Upper lobe of right lung (tissue), 1 donor: Measurements from ENCODE around the gene SLF2. TPM values are rescaled to one million over a fixed set of nuclear protein-coding genes. Genes with fewer than 3 reads are reported as not detected.

Experiments used
- ATAC-seq: fragments of 200-7000 bp; cut with Tn5 transposase; one replicate; pipeline ENCODE4 v1.9.1; 2020; ENCODE audit warnings: mild to moderate bottlenecking, moderate library complexity
- DNase-seq: peaks from one replicate; pipeline ENCODE4 v3.0.0-alpha.2; 2020
- H3K27ac ChIP-seq: fragments of 200-600 bp; one replicate; pipeline ENCODE4 v1.8.0; 2022
- H3K27me3 ChIP-seq: fragments of 200-600 bp; one replicate; pipeline ENCODE4 v1.8.0; 2022; ENCODE audit warnings: mild to moderate bottlenecking
- H3K36me3 ChIP-seq: fragments of 200-600 bp; one replicate; pipeline ENCODE4 v1.8.0; 2022
- H3K4me1 ChIP-seq: fragments of 200-600 bp; one replicate; pipeline ENCODE4 v1.8.0; 2022
- H3K4me3 ChIP-seq: fragments of 200-600 bp; one replicate; pipeline ENCODE4 v1.8.0; 2022; ENCODE audit warnings: mild to moderate bottlenecking
- H3K9me3 ChIP-seq: fragments of 200-600 bp; one replicate; pipeline ENCODE4 v1.8.0; 2022
- CTCF ChIP-seq: fragments of 200-600 bp; IDR thresholded peaks from one replicate; pipeline ENCODE4 v1.8.0; 2022; ENCODE audit warnings: antibody characterized with exemption
- intact Hi-C: fragments of 100-400 bp; cut with DNase I; formaldehyde crosslinking; loops from one replicate; pipeline ENCODE4 v1.11.0; 2022
- total RNA-seq: library from RNA; stranded (reverse); fragmentation: NEBNext Ultra II Directional; extraction: Animal tissue kit (Norgen Biotek cat#: 25700); gene quantifications from one replicate; pipeline ENCODE4 v1.2.1, GENCODE V29; 2021
- donor health status: DM: no; HTN: yes; CAD: no; lungs with severe emphysema.

The SLF2 gene
- total RNA-seq, 1 donor from 2014 or later = 32.9 TPM

- no peak for DNase-seq
- Histone ChIP-seq H3K36me3 (peaks cover 27% of the 10 kb centered on the region), H3K9me3 (no peaks in the 10 kb centered on the region), H3K27ac (no peak overlapping the region), H3K4me3 (no peak overlapping the region), H3K4me1 (peaks cover 22% of the 10 kb centered on the region), H3K27me3 (no peaks in the 10 kb centered on the region)
- intact Hi-C loops = no loop called here
- ATAC-seq = no peak
- TF ChIP-seq CTCF = peak; percentile 70
These were observed 81.4 kb downstream of the SLF2 start for GRCh38 chr10:100993986-100994708.

- Histone ChIP-seq H3K27ac (no peak overlapping the region), H3K36me3 (peaks cover 27% of the 10 kb centered on the region), H3K4me3 (no peak overlapping the region), H3K4me1 (peaks cover 20% of the 10 kb centered on the region), H3K27me3 (no peaks in the 10 kb centered on the region), H3K9me3 (no peaks in the 10 kb centered on the region)
- DNase-seq (no peak), ATAC-seq (no peak)
- no peak for TF ChIP-seq CTCF
- intact Hi-C loops = no loop called here
These were observed 82.4 kb downstream of the SLF2 start for GRCh38 chr10:100995181-100995580.

- Histone ChIP-seq H3K27me3 (no peaks in the 10 kb centered on the region), H3K4me3 (peak overlapping the region; percentile 92), H3K27ac (peak overlapping the region; percentile 99), H3K36me3 (peaks cover 14% of the 10 kb centered on the region), H3K9me3 (no peaks in the 10 kb centered on the region), H3K4me1 (peaks cover 36% of the 10 kb centered on the region)
- peak; percentile 22 for ATAC-seq
- intact Hi-C loops = no loop called here
- peak; percentile 76 for DNase-seq
- TF ChIP-seq CTCF = no peak
These were observed 84.1 kb downstream of the SLF2 start for GRCh38 chr10:100996678-100997359.

GRCh38 chr10:100997360-100998182, 84.8 kb downstream of the SLF2 start:
- peak; percentile 94 for DNase-seq
- H3K4me1 ChIP-seq = peaks cover 43% of the 10 kb centered on the region
- H3K27ac ChIP-seq = peak overlapping the region; percentile 99
- peak; percentile 71 for ATAC-seq
- no peaks in the 10 kb centered on the region for H3K9me3 ChIP-seq
- peak overlapping the region; percentile 92 for H3K4me3 ChIP-seq
- intact Hi-C loops = no loop called here
- peak; percentile 93 for TF ChIP-seq CTCF
- no peaks in the 10 kb centered on the region for H3K27me3 ChIP-seq
- peaks cover 12% of the 10 kb centered on the region for H3K36me3 ChIP-seq

- ATAC-seq = peak; percentile 48
- intact Hi-C loops = no loop called here
- peak overlapping the region; percentile 92 for H3K4me3 ChIP-seq
- H3K27me3 ChIP-seq = no peaks in the 10 kb centered on the region
- H3K9me3 ChIP-seq = no peaks in the 10 kb centered on the region
- peaks cover 12% of the 10 kb centered on the region for H3K36me3 ChIP-seq
- DNase-seq = peak; percentile 92
- peak overlapping the region; percentile 99 for H3K27ac ChIP-seq
- TF ChIP-seq CTCF = no peak
- peaks cover 43% of the 10 kb centered on the region for H3K4me1 ChIP-seq
These were observed 85.6 kb downstream of the SLF2 start for GRCh38 chr10:100998183-100998990.
